ENCODE measurements around the gene TULP4.
"Not testable (repeated sequence)": the region's sequence is repeated elsewhere in the genome, so short reads cannot be mapped to it uniquely, and the experiment has no call there.

The TULP4 gene

DNA sequence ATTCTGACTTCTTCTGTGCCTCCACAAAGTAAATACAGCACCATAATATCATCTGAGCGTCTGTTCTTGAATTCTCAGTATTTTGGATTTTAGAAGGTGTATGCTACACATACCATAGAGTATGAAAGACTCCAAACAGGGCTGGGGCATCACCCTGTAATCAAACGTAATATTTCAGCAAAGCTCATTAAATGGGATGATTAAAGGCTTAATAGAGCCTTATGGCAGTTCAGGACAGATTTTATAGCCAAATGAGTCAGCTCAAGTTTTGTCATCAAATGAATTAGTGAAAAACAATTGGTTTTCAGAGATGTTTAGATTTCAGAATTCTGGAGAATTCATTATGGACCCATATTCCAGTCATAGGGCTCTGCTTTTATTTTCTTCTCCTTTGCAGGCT, 68.9 kb downstream of the TULP4 start:
- in situ Hi-C loops (cut with MboI; ENCODE audit: low pct_unique_long_range_greater_than_20kb, low sequenced_read_pairs) = no loop called here
- no peak for DNase-seq

DNA sequence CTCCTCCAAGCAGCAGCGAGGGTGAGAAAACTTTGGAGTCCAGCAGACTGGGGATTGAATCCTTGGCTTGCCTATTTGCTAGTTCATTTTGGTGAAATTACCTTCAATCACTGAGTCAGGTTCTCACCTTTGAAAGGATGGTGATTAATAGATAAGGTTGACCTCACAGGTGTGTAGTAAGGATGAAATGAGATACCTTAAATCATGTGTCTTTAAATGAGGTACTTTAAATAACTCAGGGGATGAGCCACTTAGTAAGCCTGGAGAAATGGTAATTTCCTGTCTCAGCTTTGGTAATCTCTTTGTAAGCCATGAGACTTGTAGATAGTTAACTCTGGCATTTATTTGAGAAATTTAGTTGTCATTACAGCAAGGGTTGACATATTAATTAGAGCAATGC, 70.2 kb downstream of the TULP4 start:
- DNase-seq = no peak
- in situ Hi-C loops (cut with MboI; ENCODE audit: low pct_unique_long_range_greater_than_20kb, low sequenced_read_pairs) = no loop called here

DNA sequence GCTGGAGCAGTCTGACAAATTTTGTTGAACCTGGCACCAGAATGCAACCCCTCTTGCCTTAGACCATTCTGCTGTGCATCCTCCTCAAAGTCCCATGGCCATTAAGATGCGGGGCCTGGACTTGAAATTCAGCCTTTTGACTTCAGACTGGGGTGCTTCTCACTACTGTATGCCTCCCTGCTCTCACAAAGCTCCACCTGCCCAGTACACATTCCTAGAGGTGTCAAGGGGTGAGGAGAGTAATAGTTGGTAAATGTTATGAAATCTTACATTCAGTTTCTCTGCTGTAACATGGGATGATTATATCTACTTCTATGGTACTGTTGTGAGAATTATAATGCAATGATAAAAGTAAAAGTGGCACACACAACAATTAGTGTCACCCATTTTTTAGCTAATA, 70.8 kb downstream of the TULP4 start:
- in situ Hi-C loops (cut with MboI; ENCODE audit: low pct_unique_long_range_greater_than_20kb, low sequenced_read_pairs) = no loop called here
- no peak for DNase-seq

DNA sequence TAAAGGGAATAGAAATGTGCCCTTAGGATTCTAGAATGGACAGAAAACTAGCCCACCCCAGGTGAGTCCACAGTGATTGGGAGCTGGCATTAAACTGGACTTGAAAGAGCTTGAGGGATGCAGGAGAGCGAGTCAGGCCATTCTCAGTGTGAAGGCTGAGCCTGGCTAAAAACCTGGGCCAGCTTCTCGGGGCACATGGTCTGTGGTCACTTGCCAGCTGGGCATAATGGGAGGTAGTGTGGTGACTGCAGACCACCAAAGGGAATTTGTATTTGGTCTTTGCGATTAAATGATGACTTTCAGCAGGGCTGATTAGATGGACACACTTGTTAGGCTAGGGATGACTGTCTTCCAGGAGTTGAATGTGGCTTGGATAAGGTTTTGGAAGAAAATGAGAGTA, 71.3 kb downstream of the TULP4 start:
- DNase-seq = no peak
- in situ Hi-C loops (cut with MboI; ENCODE audit: low pct_unique_long_range_greater_than_20kb, low sequenced_read_pairs) = no loop called here

DNA sequence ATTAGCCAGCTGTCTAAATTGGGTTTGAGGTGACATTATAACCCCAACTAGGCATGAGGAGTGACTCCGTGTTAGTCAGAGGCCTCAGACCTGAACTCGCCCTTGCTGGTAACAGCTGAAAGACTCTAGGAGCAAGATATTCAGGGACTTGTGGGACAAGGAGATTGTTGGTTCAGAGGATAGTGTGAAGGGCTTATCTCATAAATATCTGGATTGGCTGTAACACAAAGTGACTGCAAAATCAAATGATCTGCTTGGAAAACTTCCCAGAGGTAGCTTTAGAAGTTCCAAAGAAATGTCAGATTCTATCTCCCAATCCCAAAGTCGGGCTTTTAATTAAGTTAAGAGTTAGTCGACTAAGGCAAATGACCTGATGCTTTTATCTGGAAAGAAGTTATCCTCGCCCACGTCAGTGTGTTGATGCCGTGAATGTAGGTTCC, 72.4 kb downstream of the TULP4 start:
- no peak for DNase-seq
- in situ Hi-C loops (cut with MboI; ENCODE audit: low pct_unique_long_range_greater_than_20kb, low sequenced_read_pairs) = no loop called here

DNA sequence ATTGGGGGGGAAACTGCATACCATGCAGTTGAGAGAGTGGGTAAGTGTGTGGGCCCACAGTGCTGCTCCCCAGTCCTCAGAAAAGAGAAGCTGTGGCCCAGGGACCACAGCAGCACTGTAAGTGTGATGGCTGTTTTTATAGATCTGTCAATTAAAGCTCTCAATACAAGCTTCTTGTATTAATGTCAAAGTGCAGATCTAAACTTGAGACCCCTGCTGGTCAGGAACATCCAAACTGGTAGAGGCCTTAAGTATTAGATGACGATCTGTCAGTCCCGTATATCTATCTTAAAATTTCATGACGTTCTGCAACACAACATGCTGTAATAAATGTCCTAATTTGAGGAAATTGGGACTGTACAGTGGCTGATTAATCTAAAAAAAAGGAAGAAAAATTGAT, 74.8 kb downstream of the TULP4 start:
- in situ Hi-C loops (cut with MboI; ENCODE audit: low pct_unique_long_range_greater_than_20kb, low sequenced_read_pairs) = no loop called here
- DNase-seq = peak; percentile 12

DNA sequence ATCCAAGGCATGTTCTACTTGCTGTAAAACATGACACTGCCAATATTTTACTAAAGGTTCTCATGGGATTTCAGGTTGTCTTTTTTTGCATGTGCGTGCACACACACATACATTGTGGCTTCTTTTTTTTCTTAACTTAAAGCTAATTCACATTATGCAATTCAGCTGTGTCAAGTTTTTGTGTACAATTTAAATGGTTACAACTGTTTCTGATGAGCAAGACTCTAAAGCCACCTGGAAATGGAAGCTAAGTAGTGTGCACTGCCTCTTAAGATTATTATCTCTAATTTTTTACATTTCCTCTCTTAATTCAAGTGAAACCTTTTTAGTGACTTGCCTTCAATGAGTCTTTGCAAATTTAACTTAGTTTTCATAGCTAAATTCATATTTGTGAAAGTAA, 75.3 kb downstream of the TULP4 start:
- in situ Hi-C loops (cut with MboI; ENCODE audit: low pct_unique_long_range_greater_than_20kb, low sequenced_read_pairs) = no loop called here
- DNase-seq = no peak

DNA sequence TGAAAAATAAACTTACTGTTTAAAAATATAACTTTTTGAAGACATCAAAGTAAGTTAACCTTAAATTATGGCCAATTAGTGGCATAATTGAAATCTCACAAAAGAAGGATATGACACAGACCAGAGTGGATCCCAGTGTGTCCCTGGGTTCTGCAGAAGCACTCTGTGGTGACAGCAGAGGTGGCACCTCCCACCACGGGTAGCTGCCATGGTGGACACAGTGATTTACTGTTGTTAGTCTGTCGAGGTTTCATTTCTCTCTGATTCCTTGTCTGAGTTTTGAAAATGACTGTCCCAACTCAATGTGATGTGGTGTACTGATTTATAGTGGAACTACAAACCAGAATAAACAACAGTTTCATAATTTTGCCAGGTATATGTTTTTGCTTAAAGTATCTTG, 76.5 kb downstream of the TULP4 start:
- DNase-seq = no peak
- in situ Hi-C loops (cut with MboI; ENCODE audit: low pct_unique_long_range_greater_than_20kb, low sequenced_read_pairs) = no loop called here

DNA sequence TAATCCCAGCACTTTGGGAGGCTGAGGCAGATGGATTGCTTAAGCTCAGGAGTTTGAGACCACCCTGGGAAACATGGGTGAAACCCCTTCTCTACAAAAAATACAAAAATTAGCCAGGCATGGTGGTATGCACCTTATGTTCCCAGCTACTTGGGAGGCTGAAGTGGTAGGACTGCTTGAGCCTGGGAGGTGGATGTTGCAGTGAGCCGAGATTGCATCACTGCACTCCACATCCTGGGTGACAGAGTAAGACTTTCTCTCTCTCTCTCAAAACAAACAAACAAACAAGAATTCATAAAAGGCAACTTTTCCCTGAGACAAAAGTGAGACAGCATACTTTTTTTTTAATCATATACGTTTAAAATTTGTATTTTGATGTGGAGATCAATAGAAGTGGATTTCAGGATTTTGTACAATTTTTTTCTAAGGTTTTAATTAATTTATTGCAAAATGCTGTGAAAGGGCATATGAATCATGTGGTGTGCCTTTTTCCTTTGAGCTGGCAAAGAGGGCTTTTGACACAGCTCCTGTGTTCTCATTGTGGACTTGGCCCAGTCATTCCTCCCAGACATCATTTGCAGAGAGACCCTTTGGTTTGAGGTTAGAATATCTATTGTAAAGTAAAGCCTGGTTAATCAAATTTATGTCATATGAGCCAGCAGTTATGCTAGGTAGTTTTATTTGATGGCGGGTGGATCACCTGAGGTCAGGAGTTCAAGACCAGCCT, 77.1 kb downstream of the TULP4 start:
- in situ Hi-C loops (cut with MboI; ENCODE audit: low pct_unique_long_range_greater_than_20kb, low sequenced_read_pairs) = no loop called here
- DNase-seq = no peak

DNA sequence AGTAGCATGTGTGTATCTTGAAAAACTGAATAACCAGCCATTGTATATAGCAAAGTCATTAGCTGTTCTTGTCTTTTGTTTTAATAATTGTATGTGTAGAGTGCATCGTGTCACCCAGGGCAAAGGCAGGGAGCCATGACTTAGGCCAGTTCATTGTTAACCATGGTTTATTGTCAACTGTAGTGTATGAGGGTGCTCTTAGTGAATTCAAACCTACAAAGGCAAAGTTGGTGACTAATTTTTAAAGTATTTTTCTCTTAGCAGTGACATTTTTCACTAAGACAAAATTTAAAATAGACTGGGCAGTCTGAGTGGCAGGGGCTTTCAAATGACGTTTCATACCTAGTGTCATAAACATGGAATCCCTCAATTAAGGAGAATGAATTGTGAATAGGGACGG, 79.0 kb downstream of the TULP4 start:
- no peak for DNase-seq

DNA sequence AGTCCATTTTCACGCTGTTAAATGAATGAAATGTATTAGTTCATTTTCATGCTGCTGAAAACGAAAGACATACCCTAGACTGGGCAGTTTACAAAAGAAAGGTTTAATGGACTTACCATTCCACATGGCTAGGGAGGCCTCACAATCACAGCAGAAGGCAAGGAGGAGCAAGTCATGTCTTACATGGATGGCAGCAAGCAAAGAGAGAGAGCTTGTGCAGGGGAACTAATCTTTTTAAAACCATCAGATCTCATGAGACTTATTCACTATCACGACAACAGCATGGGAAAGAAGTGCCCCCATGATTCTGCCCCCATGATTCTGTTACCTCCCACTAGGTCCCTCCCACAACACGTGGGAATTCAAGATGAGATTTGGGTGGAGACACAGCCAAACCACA, 79.7 kb downstream of the TULP4 start:
- DNase-seq; in situ Hi-C loops (cut with MboI; ENCODE audit: low pct_unique_long_range_greater_than_20kb, low sequenced_read_pairs): not testable (repeated sequence)

More for the DNA sequence above, 79.0 kb downstream of the TULP4 start:
- in situ Hi-C loops (cut with MboI; ENCODE audit: low pct_unique_long_range_greater_than_20kb, low sequenced_read_pairs) = no loop called here

DNA sequence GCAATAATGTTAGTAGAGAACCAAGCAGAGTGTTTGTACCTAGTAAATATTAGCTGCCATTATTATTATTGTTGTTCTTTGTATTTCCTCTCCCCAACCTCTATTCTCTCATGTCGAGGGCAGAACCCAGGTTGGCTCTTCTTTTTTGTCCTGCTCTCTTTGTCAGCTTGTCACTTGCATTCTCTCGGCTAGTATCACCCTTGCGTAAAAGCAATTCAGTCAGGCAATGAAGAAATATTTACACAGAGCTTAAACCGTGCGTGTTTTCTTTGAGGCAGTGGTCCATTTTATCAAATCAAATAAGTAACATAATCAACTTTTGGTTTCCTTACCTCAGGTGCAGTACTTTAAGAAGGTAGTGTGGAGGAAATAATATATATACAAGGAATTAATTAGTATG, 83.9 kb downstream of the TULP4 start:
- in situ Hi-C loops (cut with MboI; ENCODE audit: low pct_unique_long_range_greater_than_20kb, low sequenced_read_pairs) = no loop called here
- DNase-seq = no peak

DNA sequence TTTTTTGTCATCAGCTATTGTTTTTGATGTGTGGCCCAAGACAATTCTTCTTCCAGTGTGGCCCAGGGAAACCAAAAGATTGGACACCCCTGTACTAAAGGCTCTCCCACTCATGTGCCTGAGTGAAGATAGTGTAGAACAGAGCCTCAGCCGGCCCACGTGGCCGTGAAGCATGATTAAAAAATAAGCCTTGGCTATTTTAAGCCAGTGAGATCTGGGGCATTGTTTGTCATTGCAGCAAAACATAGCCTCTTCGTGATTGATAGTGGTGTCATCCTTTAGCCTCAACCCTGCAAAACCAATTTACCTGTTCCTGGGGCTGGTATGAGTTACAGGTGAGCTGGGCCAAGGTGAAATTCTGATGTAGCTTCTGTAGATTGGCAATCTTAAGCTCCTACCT, 85.3 kb downstream of the TULP4 start:
- DNase-seq = no peak
- in situ Hi-C loops (cut with MboI; ENCODE audit: low pct_unique_long_range_greater_than_20kb, low sequenced_read_pairs) = no loop called here

DNA sequence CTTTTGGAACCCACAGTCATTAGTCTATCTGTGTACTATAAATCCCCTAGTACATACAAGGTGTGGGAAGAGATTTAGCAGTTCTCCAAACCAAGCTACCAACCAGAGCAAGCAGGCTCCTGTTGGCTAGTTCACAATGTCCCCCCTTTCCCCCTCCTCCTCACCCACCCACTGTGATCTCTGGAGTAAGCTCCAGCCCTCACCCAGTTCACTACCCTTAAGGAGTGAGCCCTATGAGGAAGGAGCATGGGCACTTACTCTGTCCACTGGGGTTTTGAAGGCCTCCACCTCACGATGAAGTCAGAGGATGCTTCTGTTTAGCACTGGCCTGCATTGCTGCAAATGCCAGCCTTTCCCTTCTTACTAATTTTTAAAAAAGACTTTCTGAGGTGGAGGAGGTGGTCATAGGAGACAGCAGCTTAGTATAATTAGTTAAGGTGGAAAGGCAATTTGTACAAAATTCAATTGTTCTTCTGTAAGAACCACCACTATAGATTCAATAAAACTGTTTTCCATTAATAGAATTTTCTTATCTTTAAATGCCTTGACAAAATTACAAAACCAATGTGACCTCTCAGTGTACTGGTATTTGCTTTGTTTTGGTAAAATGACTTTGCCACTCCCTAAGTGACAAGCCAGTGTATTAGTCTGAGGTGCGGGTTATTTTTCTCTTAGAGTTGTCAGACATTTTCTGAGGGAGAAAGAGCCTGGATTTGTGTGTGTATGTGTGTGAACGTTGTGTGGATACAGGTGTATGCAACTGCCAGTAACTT, 86.2 kb downstream of the TULP4 start:
- no peak for DNase-seq
- in situ Hi-C loops (cut with MboI; ENCODE audit: low pct_unique_long_range_greater_than_20kb, low sequenced_read_pairs) = no loop called here

DNA sequence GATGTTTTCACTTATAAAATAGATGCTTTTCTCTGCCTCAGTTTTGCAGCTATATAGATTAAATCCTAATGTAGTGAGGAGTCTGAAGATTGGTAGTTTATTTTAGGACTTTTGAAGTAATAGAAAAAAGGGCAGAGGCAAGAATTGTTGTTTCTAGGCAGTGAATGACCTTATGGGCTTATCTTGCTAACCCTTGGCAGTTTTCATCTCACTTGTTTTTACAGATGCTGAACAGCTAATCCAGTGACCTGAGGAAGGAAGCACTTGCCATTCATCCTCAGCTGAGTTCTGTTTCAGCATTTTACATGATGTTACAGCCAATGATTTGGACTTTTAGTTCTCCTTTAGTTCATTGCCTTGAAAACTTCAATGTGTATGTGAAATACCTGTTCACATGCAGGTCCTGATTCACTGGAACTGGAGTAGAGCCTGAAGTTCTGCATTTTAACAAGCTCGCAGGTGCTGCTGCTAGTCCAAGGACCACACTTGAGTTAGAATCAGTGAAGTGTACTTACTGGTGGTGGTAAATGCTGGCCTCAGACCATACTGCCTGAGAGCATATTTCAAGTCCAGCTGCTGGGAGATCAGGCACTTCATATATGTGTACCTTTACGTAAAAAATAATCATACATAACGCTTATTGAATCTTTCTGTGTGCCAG, 86.9 kb downstream of the TULP4 start:
- in situ Hi-C loops (cut with MboI; ENCODE audit: low pct_unique_long_range_greater_than_20kb, low sequenced_read_pairs) = no loop called here

DNA sequence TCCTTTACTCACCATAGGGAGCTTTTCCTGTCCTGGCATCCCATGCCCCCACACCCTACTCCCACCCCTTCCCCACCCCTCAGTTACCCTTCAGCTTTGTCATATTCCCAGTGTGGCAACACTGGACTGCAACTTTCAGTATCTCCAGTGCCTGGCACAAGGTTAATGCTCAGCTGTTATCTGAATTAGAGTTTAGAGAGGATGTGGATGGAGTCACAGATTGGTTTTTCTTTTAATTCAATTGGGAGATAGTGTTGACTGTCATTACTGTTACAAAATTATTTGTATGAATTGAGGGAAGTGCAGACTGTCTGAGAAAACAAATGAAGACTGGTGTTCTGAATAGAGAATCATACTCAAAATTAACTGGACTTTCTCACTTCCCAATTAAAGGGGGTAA, 89.9 kb downstream of the TULP4 start:
- DNase-seq = no peak
- in situ Hi-C loops (cut with MboI; ENCODE audit: low pct_unique_long_range_greater_than_20kb, low sequenced_read_pairs) = no loop called here

More for the DNA sequence above, 86.9 kb downstream of the TULP4 start:
- DNase-seq = no peak

DNA sequence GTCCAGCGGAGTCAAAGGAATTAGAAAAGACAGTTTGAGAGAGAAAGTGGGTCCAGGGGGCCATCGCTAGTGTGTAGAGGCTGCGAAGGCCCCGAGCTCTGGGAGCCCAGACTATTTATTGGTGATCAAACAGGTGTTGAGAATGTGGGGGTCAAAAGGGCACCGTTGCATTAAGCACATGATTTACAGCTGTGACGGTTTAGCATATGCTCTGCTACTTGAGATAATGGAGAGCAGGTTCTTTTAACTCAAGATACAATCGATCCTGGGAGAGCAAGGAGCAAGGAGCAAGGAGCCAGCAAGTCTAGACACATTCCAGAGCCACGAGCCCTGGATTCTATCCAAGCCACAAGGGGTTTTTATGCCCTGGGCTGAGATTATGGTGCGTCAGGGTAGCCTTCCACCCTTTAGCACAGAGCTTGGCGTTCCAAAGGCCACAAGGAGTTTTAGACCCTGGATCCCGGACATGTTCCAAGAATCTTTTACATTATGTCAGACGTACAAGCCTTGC, 93.1 kb downstream of the TULP4 start:
- DNase-seq; in situ Hi-C loops (cut with MboI; ENCODE audit: low pct_unique_long_range_greater_than_20kb, low sequenced_read_pairs): not testable (repeated sequence)

DNA sequence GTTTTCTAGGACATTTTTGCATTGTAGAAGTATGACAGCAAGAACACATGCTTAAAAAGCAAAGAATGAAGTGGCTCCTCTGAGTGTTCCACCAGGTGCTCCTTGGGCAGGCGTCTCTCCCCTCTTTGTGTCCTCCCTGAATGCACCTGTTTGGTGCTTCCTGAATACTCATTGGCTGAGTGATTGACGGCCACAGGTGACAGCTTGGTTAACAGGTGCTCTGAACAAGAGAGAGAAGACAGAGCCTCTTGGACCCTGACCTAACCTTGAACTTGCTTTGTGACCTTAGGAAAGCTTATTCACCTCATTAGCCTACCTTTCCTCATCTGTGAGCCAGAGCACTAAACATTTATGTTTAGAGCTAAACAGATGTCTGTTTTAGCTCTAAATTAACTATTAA, 93.7 kb downstream of the TULP4 start:
- in situ Hi-C loops (cut with MboI; ENCODE audit: low pct_unique_long_range_greater_than_20kb, low sequenced_read_pairs) = no loop called here
- no peak for DNase-seq

DNA sequence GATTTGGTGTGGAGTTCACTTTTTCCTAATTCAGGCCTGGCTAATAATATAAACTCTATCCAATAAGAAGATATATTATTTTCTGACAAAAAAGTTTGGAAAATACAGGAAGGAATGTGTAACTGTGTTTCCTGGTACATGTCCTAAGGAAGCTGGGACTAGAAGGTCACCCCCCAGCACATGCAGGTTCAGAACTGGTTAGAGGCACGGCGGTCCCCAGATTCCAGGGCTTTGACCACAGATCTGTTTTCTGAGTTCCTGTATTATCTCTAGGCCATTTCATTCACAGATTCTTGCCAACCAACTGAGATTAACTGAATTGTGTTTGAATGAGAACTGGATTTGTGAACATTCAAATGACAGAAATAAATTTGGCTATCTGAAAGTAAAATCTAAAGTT, 94.5 kb downstream of the TULP4 start:
- in situ Hi-C loops (cut with MboI; ENCODE audit: low pct_unique_long_range_greater_than_20kb, low sequenced_read_pairs) = no loop called here
- DNase-seq = no peak

DNA sequence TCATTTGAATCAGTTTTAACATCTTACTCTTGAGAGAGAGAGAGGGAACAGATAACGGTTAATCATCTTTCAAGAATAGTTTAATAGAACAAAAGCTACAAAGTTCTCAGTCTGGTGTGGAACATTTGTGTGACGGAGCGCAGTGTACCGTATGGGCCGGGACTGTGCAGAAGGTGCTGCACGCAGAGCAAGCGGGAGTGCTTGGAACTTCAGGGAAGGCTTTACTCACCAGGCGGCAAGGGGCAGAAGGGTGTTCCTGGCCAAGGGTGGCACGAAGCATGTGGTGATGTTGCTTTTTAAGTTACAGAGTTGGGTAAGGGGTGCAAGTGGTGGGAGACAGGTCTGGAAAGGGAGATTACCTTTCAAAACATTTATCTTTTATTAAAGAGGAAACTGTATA, 95.7 kb downstream of the TULP4 start:
- DNase-seq = no peak
- in situ Hi-C loops (cut with MboI; ENCODE audit: low pct_unique_long_range_greater_than_20kb, low sequenced_read_pairs) = no loop called here

Data from KBM-7 (cell line).